GM21619 (cell line): ENCODE data around the gene ERCC2.
"Not testable (repeated sequence)": the region's sequence is repeated elsewhere in the genome, so short reads cannot be mapped to it uniquely, and the experiment has no call there.

Experiments used
- ATAC-seq: cut with Tn5 transposase; IDR thresholded peaks from one replicate; pipeline ENCODE4 v1.9.1; 2021; ENCODE audit not compliant: unreplicated experiment

ERCC2 gene

DNA sequence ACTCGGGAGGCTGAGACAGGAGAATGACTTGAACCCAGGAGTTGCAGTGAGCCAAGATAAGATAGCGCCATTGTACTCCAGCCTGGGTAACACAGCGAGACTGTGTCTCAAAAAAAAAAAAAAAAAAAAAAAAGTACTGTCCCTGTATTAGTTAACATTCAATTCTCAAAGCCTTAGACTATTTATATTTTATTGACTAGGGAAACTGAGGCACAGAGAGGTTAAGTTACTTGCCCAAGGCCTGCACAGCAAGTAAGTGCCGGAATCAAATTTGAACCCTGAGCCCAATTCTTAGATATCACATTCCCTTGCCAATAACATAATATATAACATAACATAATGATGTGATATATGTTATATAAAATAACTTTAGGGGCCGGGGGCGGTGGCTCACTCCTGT, 30.7 kb downstream of the ERCC2 start:
- ATAC-seq, result no peak

DNA sequence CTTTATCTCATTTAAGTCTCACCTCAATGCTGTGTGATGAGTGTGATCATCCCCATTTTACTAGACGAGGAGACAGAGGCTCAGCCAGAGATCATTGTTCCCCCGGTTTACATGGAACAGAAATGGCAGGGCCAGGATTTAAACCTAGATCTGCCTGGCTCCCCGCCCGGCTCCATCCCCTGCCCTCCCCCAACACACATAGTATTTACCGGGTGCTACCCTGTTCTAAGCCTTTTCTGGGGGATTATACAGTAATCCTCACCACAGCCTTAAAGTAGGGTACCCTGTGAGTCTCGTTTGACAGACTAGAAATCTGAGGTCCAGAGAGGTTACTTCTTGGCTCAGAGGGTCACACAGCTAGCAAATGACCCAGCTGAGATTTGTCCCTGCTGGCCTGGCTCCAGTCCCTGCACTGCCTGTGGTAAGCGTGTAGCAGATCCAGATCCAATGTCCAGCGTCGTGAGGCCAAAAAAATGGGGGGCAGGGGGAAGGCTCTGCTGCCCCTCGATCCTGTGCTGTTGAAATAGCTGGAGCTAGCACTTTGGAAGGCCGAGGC, 33.6 kb downstream of the ERCC2 start:
- no peak for ATAC-seq

DNA sequence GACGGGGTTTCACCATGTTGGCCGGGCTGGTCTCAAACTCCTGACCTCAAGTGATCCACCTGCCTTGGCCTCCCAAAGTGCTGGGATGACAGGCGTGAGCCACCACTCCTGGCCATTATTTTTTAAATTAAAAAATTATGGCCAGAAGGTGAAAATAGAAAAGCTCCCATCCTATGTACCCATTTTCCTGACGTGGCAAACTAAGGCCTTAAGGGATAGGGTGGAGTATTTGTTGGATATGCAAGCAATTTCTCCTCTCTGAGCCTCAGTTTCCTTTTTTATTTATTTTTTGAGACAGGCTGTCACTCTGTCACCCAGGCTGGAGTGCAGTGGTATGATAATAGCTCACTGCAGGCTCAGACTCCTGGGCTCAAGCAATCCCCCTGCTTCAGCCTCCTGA, 35.5 kb downstream of the ERCC2 start:
- not testable (repeated sequence) for ATAC-seq

DNA sequence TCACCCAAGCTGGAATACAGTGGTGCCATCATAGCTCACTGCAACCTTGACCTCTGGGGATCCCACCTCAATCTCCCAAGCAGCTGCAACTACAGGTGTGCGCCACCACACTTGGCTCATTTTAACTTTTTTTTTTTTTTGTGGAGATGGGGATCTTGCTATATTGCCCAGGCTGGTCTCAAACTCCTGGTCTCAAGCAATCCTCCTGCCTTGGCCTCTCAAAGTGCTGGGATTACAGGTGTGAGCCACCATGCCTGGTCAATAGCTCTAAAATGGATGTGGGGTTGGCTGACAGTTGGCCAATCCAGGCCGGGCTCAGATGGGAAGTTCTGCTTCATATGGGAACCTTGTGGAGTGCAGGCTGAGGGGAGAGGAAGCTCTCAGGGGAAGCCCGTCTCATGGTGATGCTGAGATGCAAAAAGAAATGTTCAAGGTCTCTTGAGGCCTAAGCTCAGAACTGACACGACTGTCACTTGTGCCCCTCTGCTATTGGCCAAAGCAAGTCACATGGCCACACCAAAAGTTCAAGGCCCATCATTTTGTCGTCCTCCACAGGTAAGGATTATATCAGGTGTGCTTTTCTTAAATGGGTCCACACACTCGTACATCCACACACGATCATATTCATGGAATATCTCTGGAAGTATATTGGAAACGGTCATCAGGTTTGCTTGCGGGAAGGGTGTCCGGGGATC, 36.6 kb downstream of the ERCC2 start:
- ATAC-seq, result no peak

DNA sequence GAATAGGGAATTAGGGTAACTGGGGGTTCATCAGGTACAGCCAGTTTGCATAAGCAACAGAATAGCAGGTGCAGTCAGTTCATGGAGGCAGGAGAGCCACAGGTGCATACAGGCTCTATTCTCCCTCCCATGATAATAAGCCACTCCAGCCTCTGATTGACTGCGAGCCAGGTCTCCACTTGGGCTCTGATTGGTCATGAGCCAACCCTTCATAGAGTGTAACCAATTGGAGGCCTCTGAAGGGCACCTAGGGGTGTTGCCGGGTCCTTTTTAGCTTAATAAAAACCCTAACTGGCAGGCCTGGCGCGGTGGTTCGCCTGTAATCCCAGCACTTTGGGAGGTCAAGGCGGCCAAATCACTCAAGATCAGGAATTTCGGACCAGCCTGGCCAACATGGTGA, 39.0 kb downstream of the ERCC2 start:
- no peak for ATAC-seq

DNA sequence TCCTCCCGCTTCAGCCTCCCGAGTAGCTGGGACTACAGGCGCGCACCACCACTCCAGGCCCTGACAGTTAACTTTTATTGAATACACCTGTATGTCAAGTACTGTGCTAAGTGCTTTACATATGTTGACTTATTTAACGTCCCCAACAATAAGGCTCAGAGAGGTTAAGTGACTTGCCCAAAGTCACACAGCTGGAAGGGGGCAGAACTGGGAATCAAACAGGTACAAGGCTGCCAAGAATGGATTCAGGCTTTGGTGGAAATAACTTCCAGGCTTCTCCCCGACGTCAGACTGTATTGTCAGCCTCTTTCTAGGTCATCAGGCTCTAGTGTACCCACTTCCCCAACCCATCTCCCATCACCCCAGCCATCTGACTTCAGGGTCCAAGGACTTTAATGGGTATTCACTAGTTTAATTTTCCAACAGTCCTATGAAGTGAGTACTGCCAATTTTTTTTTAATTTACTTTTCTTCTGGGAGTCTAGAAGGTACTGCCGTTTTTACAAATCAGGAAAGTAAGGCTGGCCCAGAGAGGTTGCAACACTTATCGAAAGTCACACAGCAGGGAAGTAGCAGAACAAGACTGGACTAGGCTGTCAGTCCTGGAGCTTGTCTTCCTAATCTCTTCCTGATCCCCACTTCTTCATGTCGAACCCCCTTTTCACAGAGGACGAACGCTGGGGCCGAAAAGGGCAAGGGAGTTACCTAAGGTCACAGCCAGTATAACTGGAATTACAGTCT, 42.8 kb downstream of the ERCC2 start:
- no peak for ATAC-seq

DNA sequence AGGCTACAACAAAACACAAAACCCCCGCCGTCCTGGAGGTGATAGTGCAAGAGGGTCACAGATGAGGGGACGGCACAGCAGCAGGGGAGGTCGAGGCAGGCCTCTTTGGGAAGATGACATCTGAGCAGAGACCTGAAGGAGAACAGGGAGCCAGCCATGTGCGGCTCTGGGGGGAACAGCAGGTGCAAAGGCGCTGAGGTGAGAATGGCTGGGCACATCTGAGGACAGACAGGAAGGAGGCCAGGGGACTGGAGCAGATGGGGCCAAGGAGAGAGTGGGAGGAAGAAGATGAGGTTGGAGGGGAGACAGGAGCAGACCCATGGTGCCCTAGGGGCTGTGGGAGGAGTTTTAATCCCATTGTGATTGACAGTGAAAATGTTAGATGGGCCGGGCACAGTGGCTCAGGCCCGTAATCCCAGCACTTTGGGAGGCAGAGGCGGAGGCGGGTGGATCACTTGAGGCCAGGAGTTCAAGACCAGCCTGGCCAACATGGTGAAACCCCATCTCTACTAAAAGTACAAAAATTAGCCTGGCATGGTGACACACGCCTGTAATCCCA, 45.9 kb downstream of the ERCC2 start:
- ATAC-seq, result no peak

DNA sequence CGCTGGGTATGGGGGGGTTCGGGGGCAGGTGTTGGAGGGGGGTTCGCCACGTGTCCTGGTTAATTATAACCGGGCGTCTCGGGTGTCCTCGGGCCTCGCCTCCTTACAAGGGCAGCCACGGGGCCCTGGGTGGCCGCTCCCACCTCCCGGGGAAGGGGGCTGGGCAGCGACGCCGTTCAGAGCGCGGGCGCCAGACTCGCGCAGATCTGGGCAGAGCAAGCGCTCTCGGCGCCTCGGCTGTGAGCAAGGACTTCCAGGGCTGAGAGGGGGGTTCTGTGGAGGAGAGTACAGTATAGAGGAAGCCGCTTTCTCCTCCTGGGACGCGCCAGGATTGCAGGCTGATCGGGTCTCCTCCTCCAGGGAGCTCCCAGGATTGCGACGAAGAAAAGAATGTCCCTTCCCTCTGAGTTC, 46.7 kb downstream of the ERCC2 start:
- no peak for ATAC-seq

DNA sequence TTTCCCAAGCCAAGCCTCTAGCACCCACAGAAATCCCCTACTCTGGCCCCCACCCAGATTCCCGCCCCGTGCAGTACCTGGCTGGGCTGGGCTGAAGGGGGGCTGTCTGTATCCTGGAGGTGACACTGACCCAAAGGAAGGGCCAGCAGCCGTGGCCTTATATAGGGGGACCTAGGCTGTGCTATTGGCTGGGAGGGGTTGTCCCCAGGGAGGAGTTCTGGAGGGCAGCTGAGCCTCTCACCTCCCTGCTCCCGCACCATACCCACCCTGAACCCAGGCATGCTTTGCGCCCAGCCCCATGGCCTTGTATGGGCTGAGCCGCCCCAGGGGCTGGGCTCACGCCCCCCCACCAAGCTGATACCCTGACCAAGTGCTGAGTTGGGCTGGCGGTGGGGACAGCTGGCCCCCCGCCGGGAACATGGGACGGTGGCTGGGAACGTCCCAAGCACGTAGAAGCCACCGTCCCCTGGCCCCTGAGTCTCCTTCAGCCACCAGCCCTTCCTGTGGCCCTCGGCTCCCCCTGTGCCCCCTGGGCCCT, 47.6 kb downstream of the ERCC2 start, which contains the start of gene CKM:
Gene CKM, minus strand, starts transcription at position 132 of the 538 bp plus-strand sequence. CDS start 3,162 bp downstream, outside the sequence.
- no peak for ATAC-seq

DNA sequence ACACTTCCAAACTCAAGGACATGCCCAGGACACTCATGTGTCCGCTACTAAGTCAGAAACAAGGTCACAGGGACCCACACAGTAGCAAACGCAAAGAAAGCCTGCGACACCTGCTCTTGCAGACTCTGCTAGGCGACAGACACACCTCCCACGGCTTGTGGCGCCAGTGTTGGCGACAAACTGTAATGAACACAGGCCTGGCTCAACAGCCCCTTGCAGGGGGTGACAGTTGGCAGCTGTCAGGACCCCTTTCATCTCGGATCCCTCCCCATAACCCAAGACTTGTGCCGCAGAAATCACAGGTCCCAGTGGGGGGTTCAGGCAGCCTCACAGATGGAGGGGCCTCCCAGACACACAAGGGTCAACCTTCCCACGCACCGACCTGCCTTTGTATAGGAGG, 48.1 kb downstream of the ERCC2 start:
- ATAC-seq, result no peak

DNA sequence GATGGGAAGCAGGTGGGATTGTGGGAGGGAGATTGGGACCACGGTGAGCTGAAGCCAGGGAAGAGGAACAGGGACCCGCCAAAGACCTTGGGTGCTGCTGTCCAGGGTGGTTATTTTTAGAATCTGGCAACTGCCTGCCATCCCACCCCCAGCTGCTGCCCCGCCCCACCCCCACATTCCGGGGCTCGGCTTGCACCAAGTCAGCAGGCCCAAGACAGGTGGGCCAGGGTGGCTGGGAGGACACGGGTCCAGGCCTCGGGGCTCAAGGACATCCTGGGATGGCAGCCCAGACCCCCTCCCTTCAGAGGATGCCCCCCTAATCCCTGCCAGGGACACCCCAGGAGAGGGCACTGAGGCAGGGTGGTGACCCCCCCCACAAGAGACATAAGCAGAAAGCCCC, 48.5 kb downstream of the ERCC2 start:
- no peak for ATAC-seq

DNA sequence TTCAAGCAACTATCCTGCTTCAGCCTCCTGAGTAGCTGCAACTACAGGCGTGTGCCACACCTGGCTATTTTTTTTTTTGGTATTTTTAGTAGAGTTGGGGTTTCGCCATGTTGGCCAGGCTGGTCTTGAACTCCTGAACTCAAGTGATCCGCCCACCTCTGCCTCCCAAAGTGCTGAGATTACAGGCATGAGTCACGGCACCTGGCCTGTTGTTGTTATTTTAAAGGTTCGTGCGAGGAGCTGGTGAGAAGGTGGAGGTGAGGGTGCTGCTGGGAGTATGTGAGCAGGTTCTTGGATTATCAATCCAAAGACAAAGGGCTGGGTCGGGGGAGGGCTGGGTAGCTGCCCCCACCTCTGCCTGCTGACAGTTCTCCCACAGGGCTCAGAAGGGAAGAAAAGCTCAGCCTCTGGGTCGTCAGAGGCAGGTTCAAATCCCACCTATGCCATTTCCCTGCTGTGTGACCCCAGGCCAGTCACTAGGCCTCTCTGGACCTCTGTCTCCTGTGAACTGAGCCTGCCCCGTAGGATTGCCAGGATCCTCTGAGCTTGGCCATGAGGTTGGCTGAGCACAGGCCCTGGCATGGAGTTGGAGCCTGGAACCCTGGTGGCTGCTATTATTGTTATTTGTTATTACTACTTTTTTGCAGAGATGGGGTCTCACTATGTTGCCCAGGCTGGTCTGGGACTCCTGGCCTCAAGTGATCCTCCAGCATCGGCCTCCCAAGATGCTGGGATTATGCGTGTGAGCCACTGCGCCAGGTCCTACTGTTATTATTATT, 49.2 kb downstream of the ERCC2 start:
- ATAC-seq, result no peak

DNA sequence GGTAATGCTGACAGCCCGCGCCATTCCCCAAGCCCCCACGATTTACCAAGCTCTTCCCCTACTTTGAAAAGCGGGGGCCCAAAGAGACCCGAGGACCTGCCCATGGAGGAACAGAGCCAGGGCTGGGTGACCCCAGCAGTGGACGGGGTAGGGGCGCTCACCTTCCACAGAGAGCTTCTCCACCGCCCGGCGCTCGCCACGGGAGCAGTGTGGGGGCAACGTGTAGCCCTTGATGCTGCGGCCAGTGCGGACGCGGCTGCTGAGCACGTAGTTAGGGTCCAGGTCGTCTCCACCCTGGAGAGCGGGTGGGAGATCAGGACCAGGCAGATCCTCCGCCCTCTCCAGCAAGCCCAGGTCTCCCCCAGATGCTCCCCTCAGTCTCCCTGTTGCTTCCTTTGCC, 55.1 kb downstream of the ERCC2 start:
- no peak for ATAC-seq

DNA sequence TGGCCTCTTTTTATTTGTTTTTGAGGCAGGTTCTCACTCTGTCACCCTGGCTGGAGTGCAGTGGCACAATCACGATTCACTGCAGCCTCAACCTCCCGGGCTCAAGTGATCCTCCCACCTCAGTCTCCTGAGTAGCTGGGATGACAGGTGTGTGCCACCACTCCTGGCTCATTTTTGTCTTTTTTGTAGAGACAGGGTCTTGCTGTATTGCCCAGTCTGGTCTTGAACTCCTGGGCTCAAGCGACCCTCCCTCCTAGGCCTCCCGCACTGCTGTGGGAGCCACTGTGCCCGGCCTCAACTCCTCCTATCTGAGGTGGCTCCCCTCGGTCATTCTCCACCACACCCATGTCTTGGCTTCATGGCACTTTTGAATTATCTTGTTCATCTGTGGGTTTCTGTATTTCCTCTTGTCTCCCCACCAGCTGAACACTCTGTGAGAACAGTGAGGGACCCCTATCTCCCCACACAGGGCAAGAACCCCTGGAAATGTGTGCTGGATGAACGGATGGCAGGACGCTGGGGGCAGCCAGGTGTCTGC, 55.6 kb downstream of the ERCC2 start:
- ATAC-seq, result no peak

DNA sequence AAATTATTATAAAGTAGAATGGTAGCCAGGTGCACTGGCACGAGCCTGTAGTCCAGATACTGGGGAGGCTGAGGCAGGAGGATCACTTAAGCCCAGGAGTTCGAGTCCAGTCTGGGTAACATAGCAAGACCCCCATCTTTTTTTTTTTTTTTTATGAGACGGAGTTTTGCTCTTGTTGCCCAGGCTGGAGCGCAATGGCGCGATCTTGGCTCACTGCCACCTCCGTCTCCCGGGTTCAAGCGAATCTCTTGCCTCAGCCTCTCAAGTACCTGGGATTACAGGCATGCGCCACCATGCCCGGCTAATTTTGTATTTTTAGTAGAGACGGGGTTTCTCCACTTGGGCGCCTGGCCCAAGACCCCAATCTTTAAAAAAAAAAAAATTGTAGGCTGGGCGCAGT, 58.1 kb downstream of the ERCC2 start:
- not testable (repeated sequence) for ATAC-seq

DNA sequence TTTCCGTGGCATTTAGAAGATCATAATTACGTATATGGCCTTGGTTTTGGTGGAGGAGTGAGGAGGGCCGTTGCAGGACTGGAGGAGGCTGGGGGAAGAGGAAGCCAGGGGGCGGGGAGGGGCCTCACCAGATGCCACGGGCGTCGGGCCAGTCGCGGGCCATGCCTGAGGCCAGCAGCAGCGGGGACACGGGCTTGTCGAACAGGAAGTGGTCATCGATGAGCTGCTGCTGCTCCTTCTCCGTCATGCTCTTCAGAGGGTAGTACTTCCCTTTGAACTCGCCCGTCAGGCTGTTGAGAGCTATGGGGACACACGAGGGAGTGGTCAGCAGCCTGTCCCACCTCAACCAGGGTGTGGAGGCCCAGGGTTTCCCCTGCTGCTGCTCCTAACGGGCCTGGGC, 58.8 kb downstream of the ERCC2 start:
- no peak for ATAC-seq

DNA sequence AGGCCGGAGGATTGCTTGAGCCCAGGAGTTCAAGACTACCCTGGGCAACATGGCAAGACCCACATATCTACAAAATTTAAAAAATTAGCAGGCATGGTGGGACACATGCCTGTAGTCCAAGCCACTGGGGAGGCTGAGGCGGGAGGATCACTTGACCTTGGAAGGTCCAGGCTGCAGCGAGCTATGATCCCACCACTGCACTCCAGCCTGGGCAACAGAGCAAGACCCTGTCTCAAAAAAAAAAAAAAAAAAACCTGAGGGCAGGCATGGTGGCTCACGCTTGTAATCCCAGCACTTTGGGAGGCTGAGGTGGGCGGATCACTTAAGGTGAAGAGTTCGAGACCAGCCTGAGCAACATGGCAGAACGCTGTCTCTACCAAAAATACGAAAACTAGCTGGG, 61.1 kb downstream of the ERCC2 start:
- ATAC-seq, result not testable (repeated sequence)

DNA sequence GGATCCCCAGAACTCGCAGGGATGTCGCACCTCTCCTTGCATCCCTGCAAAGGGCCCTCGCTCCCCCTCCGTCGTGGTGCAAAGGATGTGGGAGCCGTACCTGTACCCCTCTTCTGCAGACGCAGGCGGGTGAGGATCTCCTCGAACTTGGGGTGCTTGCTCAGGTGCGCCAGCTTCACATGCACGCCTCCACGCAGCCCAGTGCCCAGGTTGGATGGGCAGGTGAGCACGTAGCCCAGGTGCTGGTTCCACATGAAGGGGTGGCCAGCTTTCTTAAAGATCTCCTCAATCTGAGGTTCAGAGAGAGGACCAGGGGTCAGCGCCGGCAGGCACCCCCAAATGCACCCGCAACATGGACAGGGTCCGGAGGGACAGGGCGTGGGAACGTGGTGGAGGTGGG, 63.0 kb downstream of the ERCC2 start:
- no peak for ATAC-seq

DNA sequence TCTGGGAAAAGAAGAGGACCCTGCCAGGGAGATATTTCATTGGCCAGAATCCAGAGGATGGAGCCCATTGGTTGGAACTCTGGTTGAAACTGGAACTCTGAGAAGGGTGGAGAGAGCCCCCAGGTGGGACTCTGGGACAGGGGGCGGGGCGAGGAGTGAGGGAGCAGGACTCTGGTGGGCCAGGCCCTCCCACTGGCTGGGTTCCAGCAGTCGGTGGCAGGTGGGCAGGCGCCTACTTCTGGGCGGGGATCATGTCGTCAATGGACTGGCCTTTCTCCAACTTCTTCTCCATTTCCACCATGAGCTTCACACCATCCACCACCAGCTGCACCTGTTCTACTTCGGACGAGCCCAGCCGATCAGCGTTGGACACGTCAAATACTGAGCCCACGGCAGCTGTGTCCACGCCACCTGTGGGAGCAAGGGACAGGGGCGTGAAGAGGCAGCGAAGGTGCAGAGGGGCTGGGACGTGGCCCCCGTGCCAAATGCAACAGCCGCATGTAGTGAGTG, 63.8 kb downstream of the ERCC2 start:
- ATAC-seq, result no peak

DNA sequence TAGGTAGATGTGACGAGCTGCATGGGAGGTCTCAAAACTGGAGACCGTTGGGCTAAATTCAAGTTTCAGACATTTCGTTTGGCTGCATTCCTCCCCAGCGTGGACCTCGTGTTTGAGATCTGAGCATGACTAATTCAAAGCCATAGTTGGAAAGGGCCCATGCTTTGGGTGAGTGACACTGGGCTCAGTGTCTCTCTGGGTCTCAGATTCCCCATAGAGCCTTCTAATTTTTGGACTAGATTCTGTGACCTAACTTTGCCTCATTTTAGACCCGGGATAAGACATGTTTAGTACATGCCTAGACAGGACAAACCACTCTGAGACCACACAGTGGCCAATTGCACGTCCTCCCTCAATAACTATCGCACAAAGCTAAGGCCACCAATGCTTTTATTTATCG, 64.3 kb downstream of the ERCC2 start:
- ATAC-seq, result no peak
